ENCODE data around the gene TMEM63A. TPM values are rescaled to one million over a fixed set of nuclear protein-coding genes. Genes with fewer than 3 reads are reported as not detected.
A peak's percentile ranks its signal among the peaks of the same experiment; 100 is the strongest.

TMEM63A gene
- total and polyA plus RNA-seq, 2 of the 13 experiments (the other 11 are each of a cell fraction or from before 2014, with no cell fraction given): 23.9 to 53.3 TPM

GRCh38 chr1:225813214-225813964, 68.8 kb downstream of the TMEM63A start (continued):
- no peak for TF ChIP-seq KIAA2018 (CRISPR knock-in tag; IDR thresholded peaks at IDR 0.05; ENCODE audit: borderline replicate concordance)
- no peak for TF ChIP-seq ZUFSP (CRISPR knock-in tag; IDR thresholded peaks at IDR 0.05; ENCODE audit: borderline replicate concordance)
- peak in 1 of 2 experiments; percentile 78; a peak in 1 of 4 replicates for TF ChIP-seq REST (IDR thresholded peaks at IDR 0.05; ENCODE audit: borderline replicate concordance in 1 of 2, low read depth in 1 of 2, low read length in 2 of 2)
- no peak for TF ChIP-seq ZNF7 (CRISPR knock-in tag; IDR thresholded peaks at IDR 0.05)
- peak; percentile 92; the same call in 1 of the 2 replicates for TF ChIP-seq ZNF292 (CRISPR knock-in tag; IDR thresholded peaks at IDR 0.05; ENCODE audit: borderline replicate concordance, low read depth)
- TF ChIP-seq POGZ (CRISPR knock-in tag; IDR thresholded peaks at IDR 0.05): peak; percentile 82
- no peak for TF ChIP-seq CENPT (CRISPR knock-in tag; IDR thresholded peaks at IDR 0.05; ENCODE audit: low read depth)
- TF ChIP-seq IKZF5 (CRISPR knock-in tag; IDR thresholded peaks at IDR 0.05): peak; percentile 98
- TF ChIP-seq BCL6 (CRISPR knock-in tag; IDR thresholded peaks at IDR 0.05): peak; percentile 98
- TF ChIP-seq ARID2 (CRISPR knock-in tag; IDR thresholded peaks at IDR 0.05; ENCODE audit: borderline replicate concordance): no peak
- TF ChIP-seq NKX3-1 (CRISPR knock-in tag; IDR thresholded peaks at IDR 0.05): peak; percentile 95
- peak; percentile 84; the same call in 1 of the 2 replicates for TF ChIP-seq ZNF580 (CRISPR knock-in tag; IDR thresholded peaks at IDR 0.05; ENCODE audit: borderline replicate concordance, low read depth)

All from HepG2 (cell line).